HepG2 (cell line): Measurements from ENCODE around the gene CHD9. TPM values are rescaled to one million over a fixed set of nuclear protein-coding genes. Genes with fewer than 3 reads are reported as not detected.
A peak's percentile ranks its signal among the peaks of the same experiment; 100 is the strongest.

Experiments
- ATAC-seq: fragments of 200-7000 bp; cut with Tn5 transposase; 3 replicates; pipeline ENCODE4 v1.9.1; 2020; ENCODE audit warnings: mild to moderate bottlenecking, moderate library complexity
- BruUV-seq: library from RNA; stranded (reverse); fragments of 400-500 nt; replicated peaks from 2 replicates; lab custom pipeline; 2021; lab: Mats Ljungman, UMichigan
- CTCF ChIA-PET: fragments of 300-600 bp; formaldehyde crosslinking; extraction: SDS; loops from one replicate; lab custom pipeline; 2021; ENCODE audit warnings: low total read pairs, inconsistent platforms, low intra/inter-chr PET ratio; lab: Yijun Ruan, JAX
- POLR2A ChIA-PET: fragments of 350-600 bp; sonication (Branson Sonifier 250); formaldehyde crosslinking; loops from one replicate; lab custom pipeline; 2020; ENCODE audit warnings: antibody characterized with exemption, inconsistent platforms; lab: Yijun Ruan, JAX
- DNase-seq: peaks from one replicate; pipeline ENCODE4 v3.0.0-alpha.2; 2015; ENCODE audit warnings: low spot score
- FAIRE-seq: peaks from 3 replicates; lab custom pipeline; 2011; peaks lifted over from hg19 to GRCh38; lab: Jason Lieb, UNC
- H2AFZ ChIP-seq: one replicate; pipeline ENCODE4 v1.6.1; 2011; ENCODE audit warnings: low read length, inconsistent platforms
- H3K27ac ChIP-seq: fragments of 300-600 bp; 3 replicates; pipeline ENCODE4 v1.8.0; 2011; ENCODE audit warnings: mixed run types, mild to moderate bottlenecking, mixed read lengths, low read length, inconsistent platforms; ENCODE audit not compliant: insufficient read depth; ENCODE audit errors: extremely low read length
- H3K27me3 ChIP-seq, 2 experiments: fragments of 200-600 bp in 1 of 2; 2 replicates in 1 of 2; 3 replicates in 1 of 2; pipeline versions ENCODE4 v1.6.0 to v1.8.0; 2011; ENCODE audit warnings: low read length in 2 of 2, mild to moderate bottlenecking in 2 of 2, moderate library complexity in 2 of 2, inconsistent platforms in 1 of 2; ENCODE audit not compliant: insufficient read depth in 2 of 2, control insufficient read depth in 1 of 2
- H3K36me3 ChIP-seq, 2 experiments: fragments of 200-600 bp in 1 of 2; replicated peaks in 1 of 2; 2 replicates in 1 of 2; 3 replicates in 1 of 2; pipeline versions ENCODE4 v1.5.1 to v1.8.0; 2011; ENCODE audit warnings: low read length in 2 of 2, inconsistent platforms in 1 of 2; ENCODE audit not compliant: insufficient read depth in 2 of 2, control insufficient read depth in 1 of 2
- H3K4me1 ChIP-seq: 2 replicates; pipeline ENCODE4 v1.5.1; 2012; ENCODE audit warnings: low read length, inconsistent platforms; ENCODE audit not compliant: insufficient read depth
- H3K4me2 ChIP-seq: 2 replicates; pipeline ENCODE4 v1.6.0; 2011; ENCODE audit warnings: low read depth, low read length, inconsistent platforms
- H3K4me3 ChIP-seq, 3 experiments: fragments of 200-600 bp in 1 of 3; sonication (generic), shearing (Covaris generic) in 1 of 3; replicated peaks in 1 of 3; 2 replicates each; pipeline ENCODE4 v1.5.1; 2011 to 2016; ENCODE audit warnings: low read length in 3 of 3, inconsistent platforms in 2 of 3, low read depth in 2 of 3, mild to moderate bottlenecking in 2 of 3, control low read depth in 1 of 3, mixed read lengths in 1 of 3; ENCODE audit not compliant: insufficient read depth in 1 of 3
- H3K79me2 ChIP-seq: one replicate; pipeline ENCODE4 v1.6.1; 2011; ENCODE audit warnings: low read length, inconsistent platforms; ENCODE audit not compliant: insufficient read depth
- H3K9ac ChIP-seq: 2 replicates; pipeline ENCODE4 v1.6.0; 2011; ENCODE audit warnings: mild to moderate bottlenecking, low read depth, low read length, inconsistent platforms; ENCODE audit not compliant: insufficient read depth
- H3K9me3 ChIP-seq: 2 replicates; pipeline ENCODE4 v1.5.1; 2012; ENCODE audit warnings: mild to moderate bottlenecking, low read length
- H4K20me1 ChIP-seq: 2 replicates; pipeline ENCODE4 v1.6.0; 2011; ENCODE audit warnings: inconsistent platforms, mild to moderate bottlenecking, low read length, moderate library complexity; ENCODE audit not compliant: insufficient read depth
- ASH2L ChIP-seq: fragments of 300-600, 200-600 bp; sonication (generic); IDR thresholded peaks from 2 replicates; pipeline ENCODE4 v1.7.0; 2017; ENCODE audit warnings: low read depth, mild to moderate bottlenecking, moderate library complexity, mixed read lengths, low read length; ENCODE audit not compliant: insufficient read length
- BCL6 ChIP-seq: IDR thresholded peaks from 2 replicates; pipeline ENCODE4 v1.6.1; 2016; ENCODE audit warnings: missing genetic modification reagents, missing compliant biosample characterization
- CEBPB ChIP-seq: IDR thresholded peaks from 2 replicates; pipeline ENCODE4 v1.6.1; 2011; ENCODE audit warnings: low read depth, low read length, improper control_type of control experiment, borderline replicate concordance
- HOXA9 ChIP-seq: sonication (generic); formaldehyde crosslinking; IDR thresholded peaks from 2 replicates; pipeline ENCODE4 v1.8.1; 2022; ENCODE audit warnings: missing genetic modification reagents, mild to moderate bottlenecking, moderate library complexity, borderline replicate concordance
- HOXD1 ChIP-seq: sonication (generic); formaldehyde crosslinking; IDR thresholded peaks from 2 replicates; pipeline ENCODE4 v1.5.0; 2020; ENCODE audit warnings: missing genetic modification reagents
- JUND ChIP-seq: sonication (generic); formaldehyde crosslinking; IDR thresholded peaks from 2 replicates; pipeline ENCODE4 v1.8.0; 2022; ENCODE audit warnings: mild to moderate bottlenecking, missing genetic modification reagents
- MXI1 ChIP-seq: IDR thresholded peaks from 3 replicates; pipeline ENCODE4 v1.6.1; 2012; ENCODE audit warnings: low read depth, low read length, inconsistent platforms, borderline replicate concordance
- NFE2L2 ChIP-seq: fragments of 150-350 bp; IDR thresholded peaks from 2 replicates; pipeline ENCODE4 v1.6.1; 2014; ENCODE audit warnings: low read length
- NONO ChIP-seq, 2 experiments: fragments of 450-650 bp in 1 of 2; sonication (generic) in 1 of 2; formaldehyde crosslinking in 1 of 2; IDR thresholded peaks in 1 of 2; conservative IDR thresholded peaks in 1 of 2; 2 replicates each; pipeline versions ENCODE4 v1.6.1 to v1.8.0; 2017 to 2022; ENCODE audit warnings: mild to moderate bottlenecking in 1 of 2, missing genetic modification reagents in 1 of 2, moderate library complexity in 1 of 2
- PCBP2 ChIP-seq: fragments of 200-400 bp; formaldehyde crosslinking; optimal IDR thresholded peaks from 2 replicates; pipeline ENCODE3; 2018; ENCODE audit warnings: low read length, low read depth; ENCODE audit not compliant: poor library complexity, severe bottlenecking
- SAP130 ChIP-seq: IDR thresholded peaks from 2 replicates; pipeline ENCODE4 v1.6.1; 2016; ENCODE audit warnings: low read depth
- SKI ChIP-seq: fragments of 450-650 bp; IDR thresholded peaks from one replicate; pipeline ENCODE4 v1.6.1; 2018; ENCODE audit warnings: mild to moderate bottlenecking; ENCODE audit not compliant: partially characterized antibody
- ZNF263 ChIP-seq: sonication (generic); formaldehyde crosslinking; IDR thresholded peaks from 2 replicates; pipeline ENCODE4 v1.4.0; 2020; ENCODE audit warnings: missing genetic modification reagents
- ZNF451 ChIP-seq: sonication (generic); formaldehyde crosslinking; IDR thresholded peaks from 2 replicates; pipeline ENCODE4 v1.5.0; 2020; ENCODE audit warnings: mild to moderate bottlenecking, missing genetic modification reagents
- WGBS: methylation state at CpG from one replicate; pipeline ENCODE4 v1.1.6; 2017; ENCODE audit warnings: low lambda C conversion rate; 5-methylcytosine and 5-hydroxymethylcytosine counted together
- in situ Hi-C: cut with HindIII; loops from 2 replicates; pipeline ENCODE4 v1.10.0; 2017; ENCODE audit warnings: low pct_unique_long_range_greater_than_20kb; ENCODE audit not compliant: extremely low pct_ligation_motif_present
- intact Hi-C: fragments of 100-400 bp; cut with micrococcal nuclease; formaldehyde crosslinking; loops from one replicate; pipeline ENCODE4 v1.10.0; 2022; ENCODE audit not compliant: unreplicated experiment
- polyA plus RNA-seq, 8 experiments: library from polyadenylated mRNA; depleted of rRNA in 3 of 8; stranded (reverse) in 7 of 8; unstranded in 1 of 8; fragments of >200 nt; fragmentation: Illumina TruSeq in 4 of 8; extraction: Trizol in 4 of 8; gene quantifications; 2 replicates each; pipeline versions ENCODE4 v1.2.1 to v1.2.3, GENCODE V29; 2011 to 2016; ENCODE audit warnings: low read depth in 4 of 8, missing spikeins in 1 of 8, mixed read lengths in 1 of 8; ENCODE audit not compliant: insufficient read depth in 1 of 8
- total RNA-seq, 5 experiments: library from RNA; depleted of rRNA; stranded (reverse); fragments of >200 nt; fragmentation: Illumina TruSeq; extraction: Trizol; gene quantifications; 2 replicates each; pipeline ENCODE4 v1.2.3, GENCODE V29; 2016; ENCODE audit warnings: low read depth in 1 of 5
- TF ChIP-seq, protein P1 (sequence below): IDR thresholded peaks from 2 replicates; pipeline ENCODE4 v1.6.1; 2016; ENCODE audit warnings: low read depth, control low read depth
- TF ChIP-seq, protein P2 (sequence below): sonication (generic); formaldehyde crosslinking; IDR thresholded peaks from 2 replicates; pipeline ENCODE4 v1.4.0; 2020; ENCODE audit warnings: missing genetic modification reagents
- TF ChIP-seq, protein P3 (sequence below): sonication (generic); formaldehyde crosslinking; IDR thresholded peaks from 2 replicates; pipeline ENCODE4 v1.5.0; 2020; ENCODE audit warnings: missing genetic modification reagents

The CHD9 gene
- total and polyA plus RNA-seq, 2 of the 13 experiments (the other 11 are each of a cell fraction or from before 2014, with no cell fraction given): 23.4 to 27.7 TPM

DNA sequence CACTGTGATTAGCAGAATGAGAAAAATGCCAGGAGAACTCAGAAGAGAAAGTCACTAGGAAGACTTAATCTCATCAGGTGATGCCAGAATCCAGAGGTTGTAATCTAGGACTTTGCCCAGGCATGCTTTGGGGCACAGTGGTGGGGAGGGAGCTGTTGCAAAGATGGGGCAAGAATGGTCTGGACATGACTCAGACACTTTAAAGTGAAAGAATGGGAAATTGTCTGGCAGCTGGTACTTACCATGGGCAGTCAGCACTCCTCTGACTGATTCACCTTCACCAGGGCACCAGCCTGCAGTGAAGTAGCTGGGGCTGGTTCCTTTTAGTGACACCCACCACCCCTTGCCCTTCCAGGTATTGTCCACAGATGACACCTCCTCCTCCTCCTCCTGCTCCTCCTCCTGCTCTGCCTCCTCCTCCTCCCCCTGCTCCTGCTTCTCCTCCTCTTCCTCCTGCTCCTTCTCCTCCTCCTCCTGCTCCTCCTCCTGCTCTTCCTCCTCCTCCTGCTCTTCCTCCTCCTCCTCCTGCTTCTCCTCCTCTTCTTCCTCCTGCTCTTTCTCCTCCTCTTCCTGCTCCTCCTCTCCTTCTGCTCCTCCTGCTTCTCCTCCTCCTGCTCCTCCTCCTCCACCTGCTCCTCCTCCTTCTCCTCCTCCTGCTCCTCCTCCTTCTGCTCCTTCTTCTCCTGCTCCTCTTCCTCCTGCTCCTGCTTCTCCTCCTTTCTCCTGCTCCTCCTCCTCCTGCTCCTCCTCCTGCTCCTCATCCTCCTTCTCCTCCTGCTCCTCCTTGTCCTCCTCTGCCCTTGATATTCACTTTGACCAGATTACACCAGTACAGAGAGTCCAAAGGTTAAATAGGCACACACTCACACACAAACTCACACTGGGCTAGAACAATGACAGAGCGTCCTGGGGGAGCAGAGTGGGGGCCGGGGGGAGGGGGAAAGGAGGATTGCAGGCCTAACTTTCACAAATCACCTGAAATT, 2.0 kb upstream of the CHD9 start, which contains the start of gene CHD9NB:
Gene CHD9NB, minus strand, starts transcription at position 379 of the 983 bp plus-strand sequence. CDS start 8,739 bp downstream, outside the sequence.
- in situ Hi-C loops (loop anchor here (10.0 kb wide), 4 partner anchors 72 to 382 kb away; partner anchors contain the start of gene RBL2), intact Hi-C loops (loop anchor here (10.0 kb wide), 1 partner anchor 462 kb away; no protein-coding TSS in a partner anchor)
- Histone ChIP-seq H3K27ac (peak within 1 kb of the TSS; percentile 38), H3K4me3 (peak within 1 kb of the TSS in 1 of 3 experiments; percentile 35; a peak in 2 of 6 replicates), H3K9ac (peak within 1 kb of the TSS; percentile 45; the same call in 1 of the 2 replicates), H3K36me3 (no peaks in the 10 kb centered on the region), H3K79me2 (peaks cover 21% of the 10 kb centered on the region), H3K4me2 (peak within 1 kb of the TSS; percentile 57), H3K27me3 (no peaks in the 10 kb centered on the region; a peak in 1 of 5 replicates), H2AFZ (peak within 1 kb of the TSS; percentile 1), H3K4me1 (peaks cover 72% of the 10 kb centered on the region), H4K20me1 (no peaks in the 10 kb centered on the region), H3K9me3 (no peaks in the 10 kb centered on the region)
- ChIA-PET POLR2A (interaction anchor here (1.0 to 5.5 kb wide), 3 partner anchors 9 to 77 kb away, joined by 4 to 26 read pairs (median 5); no protein-coding TSS in a partner anchor), CTCF (no interaction called here)
- BruUV-seq: no TSS peak
- peak; percentile 89 for DNase-seq
- no peak for FAIRE-seq
- WGBS: 5% methylated on average over 2 of the region's 2 CpGs
- peak; percentile 20 for ATAC-seq
- peak; percentile 60 for TF ChIP-seq NFE2L2
- TF ChIP-seq, protein P1, sequence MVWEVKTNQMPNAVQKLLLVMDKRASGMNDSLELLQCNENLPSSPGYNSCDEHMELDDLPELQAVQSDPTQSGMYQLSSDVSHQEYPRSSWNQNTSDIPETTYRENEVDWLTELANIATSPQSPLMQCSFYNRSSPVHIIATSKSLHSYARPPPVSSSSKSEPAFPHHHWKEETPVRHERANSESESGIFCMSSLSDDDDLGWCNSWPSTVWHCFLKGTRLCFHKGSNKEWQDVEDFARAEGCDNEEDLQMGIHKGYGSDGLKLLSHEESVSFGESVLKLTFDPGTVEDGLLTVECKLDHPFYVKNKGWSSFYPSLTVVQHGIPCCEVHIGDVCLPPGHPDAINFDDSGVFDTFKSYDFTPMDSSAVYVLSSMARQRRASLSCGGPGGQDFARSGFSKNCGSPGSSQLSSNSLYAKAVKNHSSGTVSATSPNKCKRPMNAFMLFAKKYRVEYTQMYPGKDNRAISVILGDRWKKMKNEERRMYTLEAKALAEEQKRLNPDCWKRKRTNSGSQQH (CRISPR knock-in tag): peak; percentile 44; the same call in 1 of the 2 replicates
- peak; percentile 91 for TF ChIP-seq CEBPB
- TF ChIP-seq PCBP2: peak; percentile 63
- TF ChIP-seq, protein P2, sequence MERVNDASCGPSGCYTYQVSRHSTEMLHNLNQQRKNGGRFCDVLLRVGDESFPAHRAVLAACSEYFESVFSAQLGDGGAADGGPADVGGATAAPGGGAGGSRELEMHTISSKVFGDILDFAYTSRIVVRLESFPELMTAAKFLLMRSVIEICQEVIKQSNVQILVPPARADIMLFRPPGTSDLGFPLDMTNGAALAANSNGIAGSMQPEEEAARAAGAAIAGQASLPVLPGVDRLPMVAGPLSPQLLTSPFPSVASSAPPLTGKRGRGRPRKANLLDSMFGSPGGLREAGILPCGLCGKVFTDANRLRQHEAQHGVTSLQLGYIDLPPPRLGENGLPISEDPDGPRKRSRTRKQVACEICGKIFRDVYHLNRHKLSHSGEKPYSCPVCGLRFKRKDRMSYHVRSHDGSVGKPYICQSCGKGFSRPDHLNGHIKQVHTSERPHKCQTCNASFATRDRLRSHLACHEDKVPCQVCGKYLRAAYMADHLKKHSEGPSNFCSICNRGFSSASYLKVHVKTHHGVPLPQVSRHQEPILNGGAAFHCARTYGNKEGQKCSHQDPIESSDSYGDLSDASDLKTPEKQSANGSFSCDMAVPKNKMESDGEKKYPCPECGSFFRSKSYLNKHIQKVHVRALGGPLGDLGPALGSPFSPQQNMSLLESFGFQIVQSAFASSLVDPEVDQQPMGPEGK (CRISPR knock-in tag): peak; percentile 97
- no peak for TF ChIP-seq ZNF451 (CRISPR knock-in tag)
- TF ChIP-seq NONO (IDR thresholded peaks at IDR 0.05): 0 out of 2 replicates have a peak, but pooled peaks have one; percentile 27
- TF ChIP-seq NONO (CRISPR knock-in tag; conservative IDR thresholded peaks at IDR 0.05): no peak; the same call in 1 of the 2 replicates
- TF ChIP-seq SAP130 (CRISPR knock-in tag): peak; percentile 54
- TF ChIP-seq BCL6 (CRISPR knock-in tag): peak; percentile 21; the same call in 1 of the 2 replicates
- TF ChIP-seq ZNF263 (CRISPR knock-in tag): peak; percentile 91
- TF ChIP-seq, protein P3, sequence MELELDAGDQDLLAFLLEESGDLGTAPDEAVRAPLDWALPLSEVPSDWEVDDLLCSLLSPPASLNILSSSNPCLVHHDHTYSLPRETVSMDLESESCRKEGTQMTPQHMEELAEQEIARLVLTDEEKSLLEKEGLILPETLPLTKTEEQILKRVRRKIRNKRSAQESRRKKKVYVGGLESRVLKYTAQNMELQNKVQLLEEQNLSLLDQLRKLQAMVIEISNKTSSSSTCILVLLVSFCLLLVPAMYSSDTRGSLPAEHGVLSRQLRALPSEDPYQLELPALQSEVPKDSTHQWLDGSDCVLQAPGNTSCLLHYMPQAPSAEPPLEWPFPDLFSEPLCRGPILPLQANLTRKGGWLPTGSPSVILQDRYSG (CRISPR knock-in tag): no peak
- TF ChIP-seq SKI: peak; percentile 88
- peak; percentile 40; the same call in 1 of the 2 replicates for TF ChIP-seq JUND
- TF ChIP-seq ASH2L: peak; percentile 40
- 0 out of 2 replicates have a peak, but pooled peaks have one; percentile 49 for TF ChIP-seq HOXA9 (CRISPR knock-in tag)
- no peak for TF ChIP-seq HOXD1
- TF ChIP-seq MXI1: peak; percentile 39; the same call in 1 of the 3 replicates
